HG02763 (cell line): ENCODE data around the gene QRFP.

ENCODE experiments used
- ATAC-seq: cut with Tn5 transposase; IDR thresholded peaks from one replicate; pipeline ENCODE4 v1.9.1; 2021; ENCODE audit warnings: mild to moderate bottlenecking, moderate library complexity; ENCODE audit not compliant: unreplicated experiment

The QRFP gene

GRCh38 chr9:130892477-130893304, 3.9 kb downstream of the QRFP start:
- no peak for ATAC-seq

DNA sequence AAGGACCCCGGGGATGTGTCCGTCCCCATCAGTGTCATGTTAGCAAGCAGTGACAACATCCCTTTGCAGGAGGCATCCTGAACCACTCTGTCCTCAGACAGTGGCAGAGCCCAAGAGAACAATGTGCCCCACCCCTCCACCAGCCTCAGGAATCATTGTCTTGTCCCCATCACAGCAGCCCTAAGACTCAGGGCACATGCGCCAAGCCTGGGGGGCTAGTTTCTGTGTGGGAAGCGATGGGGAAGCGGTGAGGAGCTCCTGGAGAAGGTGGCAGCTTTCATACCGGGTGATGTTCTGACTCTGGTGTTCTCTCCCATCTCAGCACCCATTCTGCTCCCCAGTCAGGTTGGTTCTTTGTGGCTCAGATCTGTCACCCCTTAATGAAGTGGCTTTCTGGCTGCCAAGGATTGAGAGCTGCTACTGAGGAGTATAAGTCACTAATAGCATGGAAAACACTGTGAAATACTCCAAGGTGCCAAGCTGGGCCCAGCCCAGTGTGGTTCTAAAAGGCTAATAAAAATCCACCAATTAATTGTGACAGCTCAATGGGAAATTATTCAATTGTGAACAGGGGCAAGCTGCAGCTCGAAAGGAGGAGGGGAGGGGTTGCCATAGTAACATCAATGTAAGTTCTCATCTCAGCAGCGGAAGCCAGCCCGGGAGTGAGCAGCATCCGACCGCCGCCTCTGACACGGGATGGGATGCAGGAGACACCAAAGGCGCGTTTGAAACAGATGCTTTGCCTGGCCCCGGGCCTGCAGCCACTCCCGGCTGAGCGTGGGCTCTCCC, 4.7 kb downstream of the QRFP start:
- ATAC-seq: no peak

GRCh38 chr9:130890870-130891687, 5.5 kb downstream of the QRFP start:
- no peak for ATAC-seq

- no peak for ATAC-seq
These were observed 6.5 kb downstream of the QRFP start for GRCh38 chr9:130890124-130890523.

- ATAC-seq: no peak
These were observed 8.3 kb downstream of the QRFP start for GRCh38 chr9:130888146-130888885.

- ATAC-seq: no peak
These were observed 9.0 kb downstream of the QRFP start for GRCh38 chr9:130887494-130888144.

DNA sequence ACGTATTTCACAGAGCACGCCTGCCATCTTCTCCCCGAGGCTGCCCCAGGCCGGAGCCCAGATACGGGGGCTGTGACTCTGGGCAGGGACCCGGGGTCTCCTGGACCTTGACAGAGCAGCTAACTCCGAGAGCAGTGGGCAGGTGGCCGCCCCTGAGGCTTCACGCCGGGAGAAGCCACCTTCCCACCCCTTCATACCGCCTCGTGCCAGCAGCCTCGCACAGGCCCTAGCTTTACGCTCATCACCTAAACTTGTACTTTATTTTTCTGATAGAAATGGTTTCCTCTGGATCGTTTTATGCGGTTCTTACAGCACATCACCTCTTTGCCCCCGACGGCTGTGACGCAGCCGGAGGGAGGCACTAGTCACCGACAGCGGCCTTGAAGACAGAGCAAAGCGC, 9.6 kb downstream of the QRFP start:
- no peak for ATAC-seq

GRCh38 chr9:130885484-130886375, 10.9 kb downstream of the QRFP start:
- no peak for ATAC-seq

DNA sequence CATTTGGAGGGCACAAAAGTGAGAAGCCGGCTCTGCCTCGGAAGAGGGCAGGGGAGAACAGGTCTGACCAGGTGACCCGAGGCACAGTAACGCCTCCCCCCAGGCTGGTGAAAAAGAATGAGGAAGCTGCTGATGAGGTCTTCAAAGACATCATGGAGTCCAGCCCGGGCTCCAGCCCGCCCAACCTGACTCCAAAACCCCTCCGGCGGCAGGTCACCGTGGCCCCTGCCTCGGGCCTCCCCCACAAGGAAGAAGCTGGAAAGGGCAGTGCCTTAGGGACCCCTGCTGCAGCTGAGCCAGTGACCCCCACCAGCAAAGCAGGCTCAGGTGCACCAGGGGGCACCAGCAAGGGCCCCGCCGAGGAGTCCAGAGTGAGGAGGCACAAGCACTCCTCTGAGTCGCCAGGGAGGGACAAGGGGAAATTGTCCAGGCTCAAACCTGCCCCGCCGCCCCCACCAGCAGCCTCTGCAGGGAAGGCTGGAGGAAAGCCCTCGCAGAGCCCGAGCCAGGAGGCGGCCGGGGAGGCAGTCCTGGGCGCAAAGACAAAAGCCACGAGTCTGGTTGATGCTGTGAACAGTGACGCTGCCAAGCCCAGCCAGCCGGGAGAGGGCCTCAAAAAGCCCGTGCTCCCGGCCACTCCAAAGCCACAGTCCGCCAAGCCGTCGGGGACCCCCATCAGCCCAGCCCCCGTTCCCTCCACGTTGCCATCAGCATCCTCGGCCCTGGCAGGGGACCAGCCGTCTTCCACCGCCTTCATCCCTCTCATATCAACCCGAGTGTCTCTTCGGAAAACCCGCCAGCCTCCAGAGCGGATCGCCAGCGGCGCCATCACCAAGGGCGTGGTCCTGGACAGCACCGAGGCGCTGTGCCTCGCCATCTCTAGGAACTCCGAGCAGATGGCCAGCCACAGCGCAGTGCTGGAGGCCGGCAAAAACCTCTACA, 11.8 kb downstream of the QRFP start:
- no peak for ATAC-seq

- ATAC-seq: no peak
These were observed 12.5 kb downstream of the QRFP start for GRCh38 chr9:130884111-130884531.

DNA sequence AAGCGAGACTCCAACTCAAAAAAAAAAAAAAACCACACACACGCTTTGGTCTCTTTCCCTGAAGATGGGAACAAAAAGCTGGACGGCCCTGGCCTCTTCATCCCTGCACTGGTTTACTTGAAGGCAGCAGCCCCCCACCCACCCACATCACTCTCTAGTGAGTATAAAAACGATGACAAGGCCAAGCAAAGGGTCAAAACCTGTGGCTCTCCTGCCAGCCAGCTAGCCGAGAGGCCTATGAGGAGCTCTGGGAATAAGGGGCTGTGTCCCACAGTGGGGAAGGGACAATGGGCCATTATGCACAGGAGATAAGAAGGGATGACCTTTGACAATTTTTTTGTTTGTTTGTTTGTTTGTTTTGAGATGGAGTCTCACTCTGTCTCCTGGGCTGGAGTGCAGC, 13.1 kb downstream of the QRFP start:
- ATAC-seq: no peak

DNA sequence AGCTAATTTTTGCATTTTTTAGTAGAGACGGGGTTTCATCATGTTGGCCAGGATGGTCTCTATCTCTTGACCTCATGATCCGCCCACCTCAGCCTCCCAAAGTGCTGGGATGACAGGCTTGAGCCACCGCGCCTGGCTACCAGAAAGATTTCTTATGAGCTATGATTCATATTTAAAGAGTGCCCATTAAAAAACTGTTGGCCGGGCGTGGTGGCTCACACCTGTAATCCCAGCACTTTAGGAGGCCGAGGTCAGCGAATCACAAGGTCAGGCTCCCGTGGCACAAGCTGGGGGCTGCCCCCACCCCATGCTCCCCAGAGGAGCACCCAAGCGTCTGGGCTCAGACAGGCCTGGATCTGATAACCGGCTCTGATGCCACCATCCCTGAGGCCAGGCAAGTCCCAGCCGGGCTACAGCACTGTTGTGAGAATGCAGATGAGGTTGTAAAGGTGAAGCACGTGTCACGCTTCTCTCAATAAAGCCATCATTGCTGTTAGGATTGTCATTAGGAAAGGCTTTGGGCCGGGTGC, 13.9 kb downstream of the QRFP start:
- no peak for ATAC-seq

DNA sequence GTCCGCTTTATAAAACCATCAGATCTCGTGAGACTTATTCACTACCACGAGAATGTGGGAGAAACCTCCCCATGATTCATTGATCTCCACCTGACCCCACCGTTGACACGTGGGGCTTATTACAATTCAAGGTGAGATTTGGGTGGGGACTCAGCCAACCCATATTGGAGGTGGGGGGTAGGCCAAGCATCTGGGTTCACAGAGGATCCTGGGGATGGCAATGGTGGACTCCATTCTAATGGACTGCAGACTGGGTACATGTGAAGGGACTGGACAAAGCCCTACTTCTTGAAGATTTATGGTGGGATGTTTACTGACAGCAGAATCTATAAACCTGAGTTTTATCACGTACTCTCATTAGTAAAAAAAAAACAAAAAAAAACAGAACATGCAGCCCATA, 15.1 kb downstream of the QRFP start:
- ATAC-seq: no peak

DNA sequence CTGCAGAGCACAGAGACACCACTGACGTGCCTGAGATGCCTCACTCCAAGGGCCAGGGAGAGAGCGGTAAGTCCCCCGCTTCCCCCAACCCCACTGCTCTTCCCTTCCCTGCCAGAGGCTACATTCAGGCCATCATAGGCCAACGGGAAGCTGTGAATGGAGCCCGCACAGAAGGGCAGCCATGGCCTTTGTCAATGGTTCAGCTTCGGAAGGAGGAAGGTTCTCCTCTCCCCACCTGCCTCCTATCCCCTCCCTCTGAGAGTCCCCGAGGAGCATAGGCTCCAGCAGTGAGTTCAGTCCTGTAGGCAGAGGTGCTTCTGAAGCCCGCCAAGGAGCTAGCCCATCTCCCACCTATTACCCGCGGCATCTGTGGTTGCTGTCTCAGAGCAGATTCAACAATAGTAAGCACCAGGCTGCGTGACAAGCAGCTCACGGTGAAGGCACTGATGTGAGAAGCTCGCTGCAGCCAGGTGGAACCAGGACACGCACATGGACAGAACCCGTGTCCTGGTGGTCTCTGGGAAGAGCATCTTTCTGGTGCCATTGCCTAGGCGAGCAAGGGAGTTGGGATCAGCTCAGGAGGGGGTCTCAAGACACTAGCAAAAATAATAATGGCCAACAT, 15.9 kb downstream of the QRFP start:
- ATAC-seq: no peak

DNA sequence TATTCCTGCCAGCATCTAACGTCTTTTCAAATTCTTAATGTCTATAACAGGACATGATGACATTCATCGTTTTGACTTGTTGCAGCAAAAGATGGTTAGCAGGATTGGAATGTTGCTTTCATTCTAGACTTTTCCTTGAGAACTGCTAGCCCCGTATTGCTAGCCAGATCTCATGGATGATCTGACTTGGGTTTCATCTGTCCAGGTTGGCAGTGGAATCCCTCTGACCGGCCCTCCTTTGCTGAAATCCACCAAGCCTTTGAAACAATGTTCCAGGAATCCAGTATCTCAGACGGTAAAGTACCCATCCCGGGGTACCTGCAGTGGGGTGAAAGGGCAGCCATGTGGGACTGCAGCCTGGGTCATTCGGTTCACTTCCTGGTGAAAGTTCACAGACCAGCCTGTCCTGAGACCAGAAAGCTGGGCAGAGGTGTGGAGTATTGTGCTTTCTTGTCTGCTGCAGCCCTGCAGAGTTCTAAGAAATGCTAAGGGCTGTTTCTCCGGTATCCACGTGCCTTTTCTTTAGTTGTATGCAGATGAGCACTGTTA, 16.7 kb downstream of the QRFP start:
- no peak for ATAC-seq

- ATAC-seq: no peak
These were observed 18.3 kb downstream of the QRFP start for GRCh38 chr9:130878295-130878694.

- ATAC-seq: no peak
These were observed 19.3 kb downstream of the QRFP start for GRCh38 chr9:130877300-130877699.
